Immature natural killer cell (primary cell): ENCODE measurements around the gene PSMD7. TPM values are rescaled to one million over a fixed set of nuclear protein-coding genes. Genes with fewer than 3 reads are reported as not detected.

Experiments used
- DNase-seq, 3 donors: peaks; one replicate each; pipeline ENCODE4 v3.0.0; 2022; ENCODE audit warnings: mixed read lengths in 1 of 3
- H3K27ac Mint-ChIP-seq, 6 donors: one replicate each; pipeline ENCODE4 v1.8.0; 2020; ENCODE audit warnings: mixed read lengths in 6 of 6, mild to moderate bottlenecking in 5 of 6, inconsistent platforms in 4 of 6, moderate library complexity in 3 of 6
- H3K27me3 Mint-ChIP-seq, 3 donors: one replicate each; pipeline ENCODE4 v1.8.0; 2020 to 2021; ENCODE audit warnings: low read depth in 3 of 3, mild to moderate bottlenecking in 3 of 3, mixed read lengths in 3 of 3, moderate library complexity in 3 of 3, inconsistent platforms in 1 of 3
- H3K36me3 Mint-ChIP-seq, 3 donors: one replicate each; pipeline ENCODE4 v1.8.0; 2020; ENCODE audit warnings: mixed read lengths in 3 of 3, inconsistent platforms in 2 of 3, mild to moderate bottlenecking in 2 of 3
- H3K4me1 Mint-ChIP-seq, 2 donors: one replicate each; pipeline ENCODE4 v1.8.0; 2020; ENCODE audit warnings: inconsistent platforms in 2 of 2, mild to moderate bottlenecking in 2 of 2, mixed read lengths in 2 of 2, moderate library complexity in 1 of 2
- H3K4me3 Mint-ChIP-seq, 5 donors: one replicate each; pipeline ENCODE4 v1.8.0; 2020; ENCODE audit warnings: mild to moderate bottlenecking in 5 of 5, mixed read lengths in 5 of 5, inconsistent platforms in 3 of 5, moderate library complexity in 3 of 5
- H3K9me3 Mint-ChIP-seq, 6 donors: one replicate each; pipeline ENCODE4 v1.8.0; 2020; ENCODE audit warnings: mild to moderate bottlenecking in 6 of 6, mixed read lengths in 6 of 6, inconsistent platforms in 4 of 6, moderate library complexity in 3 of 6
- polyA plus RNA-seq, 3 donors: library from polyadenylated mRNA; unstranded; fragments of 300-500 nt; fragmentation: Illumina TruSeq; gene quantifications; one replicate each; pipeline ENCODE4 v1.2.3, GENCODE V29; 2021

PSMD7 gene
- polyA plus RNA-seq, 3 donors from 2014 or later: 106 to 128 (median 124) TPM

DNA sequence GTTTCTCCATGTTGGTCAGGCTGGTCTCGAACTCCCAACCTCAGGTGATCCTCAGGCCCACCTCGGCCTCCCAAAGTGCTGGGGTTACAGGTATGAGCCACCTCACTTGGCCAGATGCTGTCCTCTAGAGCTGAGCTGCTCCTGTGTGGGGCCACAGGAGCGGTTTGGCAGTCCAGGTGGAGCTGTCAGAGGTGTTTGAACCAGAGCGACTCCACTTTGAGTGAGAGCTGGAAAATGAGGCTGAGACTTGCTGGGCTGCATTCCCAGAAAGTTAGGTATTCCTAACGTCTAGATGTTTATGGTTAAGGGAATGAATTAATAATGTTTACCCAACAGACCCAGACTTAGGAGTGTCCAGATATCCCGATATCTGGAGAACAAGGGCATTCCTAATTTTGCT is 16.8 kb upstream of the PSMD7 start:
- peaks cover 0 to 10% (median 6%) of the 10 kb centered on the region in 6 donors for H3K9me3 Mint-ChIP-seq
- no peaks in the 10 kb centered on the region for H3K4me1 Mint-ChIP-seq
- no peak overlapping the region for H3K27ac Mint-ChIP-seq
- no peak for DNase-seq
- no peak overlapping the region for H3K4me3 Mint-ChIP-seq
- peaks cover 5 to 7% (median 6%) of the 10 kb centered on the region in 3 donors for H3K36me3 Mint-ChIP-seq
- H3K27me3 Mint-ChIP-seq: peaks cover 2 to 6% (median 5%) of the 10 kb centered on the region in 3 donors

DNA sequence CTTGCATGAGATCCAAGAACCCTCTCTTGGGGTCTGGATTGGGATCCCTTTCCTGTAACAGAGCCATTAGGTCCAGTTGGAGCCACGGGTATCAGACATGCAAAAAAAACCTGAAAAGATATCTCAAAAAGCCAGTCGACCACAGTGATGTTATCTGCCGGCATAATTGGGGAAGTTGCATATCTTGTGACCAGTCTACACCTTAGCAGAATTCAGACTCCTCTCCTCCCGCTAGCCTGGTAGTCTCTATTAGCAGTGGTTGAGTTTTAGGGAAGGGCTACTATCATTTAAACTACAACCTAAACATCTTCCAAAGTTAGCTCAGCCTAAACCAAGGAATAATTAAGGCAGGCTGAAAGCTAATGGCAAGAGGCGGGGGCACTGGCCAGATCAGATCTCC is 16.2 kb upstream of the PSMD7 start:
- peaks cover 2 to 6% (median 5%) of the 10 kb centered on the region in 3 donors for H3K27me3 Mint-ChIP-seq
- H3K4me3 Mint-ChIP-seq: no peak overlapping the region
- peaks cover 0 to 10% (median 6%) of the 10 kb centered on the region in 6 donors for H3K9me3 Mint-ChIP-seq
- H3K27ac Mint-ChIP-seq: no peak overlapping the region
- H3K36me3 Mint-ChIP-seq: peaks cover 5 to 9% (median 6%) of the 10 kb centered on the region in 3 donors
- H3K4me1 Mint-ChIP-seq: no peaks in the 10 kb centered on the region
- DNase-seq: no peak

DNA sequence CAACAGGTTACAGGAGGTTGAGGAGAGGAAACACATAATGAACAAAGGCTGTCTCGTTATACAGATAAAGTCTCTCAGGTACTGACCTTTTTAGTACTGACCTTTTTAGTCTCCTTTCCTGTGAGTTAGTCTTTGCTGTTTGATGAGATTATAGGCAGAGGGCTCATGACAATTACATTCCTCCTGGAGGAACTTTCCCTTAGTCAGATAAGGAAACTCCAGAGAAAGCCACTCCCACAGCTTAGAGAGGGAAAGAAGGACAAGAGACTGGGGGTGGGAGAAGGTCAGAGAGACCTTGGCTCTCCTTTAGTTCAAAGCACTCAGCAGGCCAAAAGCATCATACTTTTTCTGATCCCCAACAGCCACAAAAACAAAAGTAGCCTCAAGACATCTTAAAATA is 15.3 kb upstream of the PSMD7 start:
- no peak for DNase-seq
- Mint-ChIP-seq H3K4me1 (no peaks in the 10 kb centered on the region), H3K4me3 (no peak overlapping the region), H3K27ac (no peak overlapping the region), H3K27me3 (peaks cover 2 to 5% (median 2%) of the 10 kb centered on the region in 3 donors), H3K36me3 (peaks cover 5 to 9% (median 6%) of the 10 kb centered on the region in 3 donors), H3K9me3 (peaks cover 0 to 10% (median 6%) of the 10 kb centered on the region in 6 donors)

DNA sequence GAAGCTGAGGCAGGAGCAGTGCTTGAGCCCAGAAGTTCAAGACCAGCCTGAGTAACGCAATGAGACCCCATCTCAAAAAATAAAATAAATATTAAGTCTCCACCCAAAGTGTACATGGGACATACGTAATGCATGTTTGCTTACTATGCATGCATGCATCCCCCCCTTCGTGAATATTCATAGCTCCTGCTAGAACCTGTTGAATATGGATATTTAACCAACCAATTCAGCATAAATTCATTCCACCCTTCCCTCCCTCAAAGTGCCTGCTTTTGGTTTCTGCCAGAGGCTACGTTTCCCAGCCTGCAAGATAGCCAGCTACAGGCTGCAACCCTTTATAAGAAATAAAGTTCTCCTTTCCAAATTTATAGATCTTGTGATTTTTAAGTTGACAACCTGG is 12.9 kb upstream of the PSMD7 start:
- Mint-ChIP-seq H3K27me3 (peaks cover 0 to 2% (median 2%) of the 10 kb centered on the region in 3 donors), H3K9me3 (peaks cover 0 to 9% (median 6%) of the 10 kb centered on the region in 6 donors), H3K4me3 (no peak overlapping the region), H3K36me3 (peaks cover 5 to 9% (median 6%) of the 10 kb centered on the region in 3 donors), H3K4me1 (no peaks in the 10 kb centered on the region), H3K27ac (no peak overlapping the region)
- no peak for DNase-seq

DNA sequence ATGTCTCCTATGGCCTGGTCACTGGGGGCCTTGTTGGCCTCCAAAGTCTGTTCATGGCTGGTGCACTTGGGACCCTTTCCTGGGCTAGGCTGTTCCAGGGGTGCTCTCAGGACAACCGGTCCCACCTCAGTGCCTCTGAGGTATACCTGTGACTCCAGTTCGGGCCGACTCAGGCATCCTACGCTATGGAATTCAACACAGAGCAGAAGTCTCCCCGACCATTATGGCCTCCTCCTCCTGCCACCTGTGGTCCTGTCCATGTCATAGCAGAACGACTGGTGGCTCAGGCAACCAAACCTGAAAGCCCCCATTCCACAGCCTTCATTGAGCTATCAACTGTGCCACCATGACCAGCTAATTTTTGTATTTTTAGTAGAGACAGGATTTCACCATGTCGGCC is 8.5 kb upstream of the PSMD7 start:
- Mint-ChIP-seq H3K27me3 (no peaks in the 10 kb centered on the region), H3K36me3 (peaks cover 0 to 3% (median 0%) of the 10 kb centered on the region in 3 donors), H3K27ac (no peak overlapping the region), H3K4me1 (no peaks in the 10 kb centered on the region), H3K9me3 (no peaks in the 10 kb centered on the region), H3K4me3 (no peak overlapping the region)
- DNase-seq: no peak

DNA sequence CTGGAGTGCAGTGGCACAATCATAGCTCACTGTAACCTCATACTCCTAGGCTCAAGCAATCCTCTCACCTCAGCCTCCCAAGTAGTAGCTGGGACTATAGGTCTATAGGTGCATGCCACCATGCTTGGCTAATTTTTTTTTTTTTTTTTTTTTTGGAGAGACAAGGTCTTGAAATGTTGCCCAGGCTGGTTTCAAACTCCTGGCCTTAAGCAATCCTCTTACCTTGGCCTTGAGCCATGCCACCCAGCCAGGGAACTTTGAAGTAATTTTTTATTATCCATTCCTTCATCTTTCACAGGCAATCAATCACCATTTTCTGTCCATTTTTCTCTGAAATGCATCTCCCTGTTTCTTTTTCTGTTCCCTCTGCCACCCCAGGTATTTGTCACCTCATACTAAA is 6.3 kb upstream of the PSMD7 start:
- Mint-ChIP-seq H3K27ac (no peak overlapping the region), H3K4me1 (peaks cover 2 to 8% of the 10 kb centered on the region in 2 donors), H3K27me3 (no peaks in the 10 kb centered on the region), H3K36me3 (no peaks in the 10 kb centered on the region), H3K4me3 (no peak overlapping the region), H3K9me3 (no peaks in the 10 kb centered on the region)
- no peak for DNase-seq

DNA sequence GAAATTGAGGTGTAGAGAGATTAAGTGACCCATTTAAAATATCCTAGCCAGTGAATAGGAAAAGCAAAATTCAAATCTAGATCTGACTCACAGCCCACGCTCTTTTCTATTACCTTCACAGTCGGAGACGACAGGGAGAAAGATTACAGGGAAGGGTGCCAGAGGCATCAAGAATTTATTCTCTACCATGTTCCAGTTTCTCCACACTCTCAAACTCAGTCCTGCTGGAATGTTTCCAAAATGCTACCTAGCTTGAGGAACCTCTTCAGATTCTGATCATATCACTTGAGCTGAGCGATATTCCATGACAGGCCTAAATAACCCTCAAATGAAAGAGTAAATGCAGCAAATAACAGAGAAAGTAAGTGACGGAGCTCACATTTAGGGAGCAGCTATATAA is 5.4 kb upstream of the PSMD7 start:
- Mint-ChIP-seq H3K4me3 (no peak overlapping the region), H3K36me3 (no peaks in the 10 kb centered on the region), H3K9me3 (no peaks in the 10 kb centered on the region), H3K27ac (no peak overlapping the region), H3K27me3 (peaks cover 0 to 2% (median 1%) of the 10 kb centered on the region in 3 donors), H3K4me1 (peaks cover 9 to 16% of the 10 kb centered on the region in 2 donors)
- no peak for DNase-seq

DNA sequence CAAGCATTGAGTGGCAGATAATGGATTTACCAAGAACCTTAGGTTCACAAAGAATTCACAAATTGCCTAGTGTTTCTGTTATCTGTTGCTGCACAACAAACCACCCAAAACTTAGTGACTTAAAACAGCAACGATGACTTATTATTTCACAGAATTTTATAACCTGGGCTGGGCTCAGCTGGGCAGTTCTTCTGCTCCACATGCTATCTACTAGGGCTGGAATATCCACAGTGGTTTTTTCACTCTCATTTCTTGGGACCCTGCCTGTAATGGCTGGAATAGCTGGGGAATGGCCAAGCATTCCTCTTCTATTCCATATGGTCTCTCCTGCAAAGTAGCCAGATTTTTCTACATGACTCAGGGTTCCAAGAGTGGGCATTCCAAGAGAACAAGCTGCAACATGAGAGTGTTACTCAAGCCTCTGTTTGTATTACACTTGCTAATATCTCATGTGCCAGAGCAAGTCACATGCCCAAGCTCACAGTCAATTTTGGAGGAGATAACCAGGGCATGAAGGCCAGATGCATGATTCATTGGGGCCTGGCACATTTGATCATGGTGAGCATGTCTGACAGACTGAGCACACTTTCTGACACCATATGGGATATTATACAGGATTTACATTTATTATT is 4.9 kb upstream of the PSMD7 start:
- Mint-ChIP-seq H3K27ac (no peak overlapping the region), H3K27me3 (peaks cover 2 to 7% (median 6%) of the 10 kb centered on the region in 3 donors), H3K4me1 (peaks cover 15 to 21% of the 10 kb centered on the region in 2 donors), H3K4me3 (no peak overlapping the region), H3K36me3 (no peaks in the 10 kb centered on the region), H3K9me3 (no peaks in the 10 kb centered on the region)
- DNase-seq: no peak

DNA sequence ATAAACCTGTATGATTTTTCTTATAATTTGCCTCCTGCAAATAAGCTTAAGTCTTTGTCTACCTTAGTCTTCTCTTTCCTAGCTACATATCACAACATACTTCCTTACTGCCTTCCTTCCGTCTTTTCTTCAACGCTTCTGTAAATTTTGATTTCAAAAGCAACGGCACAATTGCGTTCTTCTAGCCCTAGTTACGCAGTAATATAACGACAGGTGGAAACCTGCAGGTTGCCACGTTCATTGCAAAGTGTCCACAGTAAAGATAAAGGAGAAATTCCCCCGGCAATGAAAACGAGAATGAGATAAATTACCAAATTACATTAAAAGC is 546 bp upstream of the PSMD7 start:
- Mint-ChIP-seq H3K27me3 (peaks cover 4 to 11% (median 8%) of the 10 kb centered on the region in 3 donors), H3K27ac (peak overlapping the region; percentile 92 to 98 (median 96)), H3K4me3 (peak overlapping the region; percentile 91 to 95 (median 94)), H3K36me3 (peaks cover 0 to 10% (median 0%) of the 10 kb centered on the region in 3 donors), H3K9me3 (no peaks in the 10 kb centered on the region), H3K4me1 (peaks cover 40 to 48% of the 10 kb centered on the region in 2 donors)
- DNase-seq: no peak

DNA sequence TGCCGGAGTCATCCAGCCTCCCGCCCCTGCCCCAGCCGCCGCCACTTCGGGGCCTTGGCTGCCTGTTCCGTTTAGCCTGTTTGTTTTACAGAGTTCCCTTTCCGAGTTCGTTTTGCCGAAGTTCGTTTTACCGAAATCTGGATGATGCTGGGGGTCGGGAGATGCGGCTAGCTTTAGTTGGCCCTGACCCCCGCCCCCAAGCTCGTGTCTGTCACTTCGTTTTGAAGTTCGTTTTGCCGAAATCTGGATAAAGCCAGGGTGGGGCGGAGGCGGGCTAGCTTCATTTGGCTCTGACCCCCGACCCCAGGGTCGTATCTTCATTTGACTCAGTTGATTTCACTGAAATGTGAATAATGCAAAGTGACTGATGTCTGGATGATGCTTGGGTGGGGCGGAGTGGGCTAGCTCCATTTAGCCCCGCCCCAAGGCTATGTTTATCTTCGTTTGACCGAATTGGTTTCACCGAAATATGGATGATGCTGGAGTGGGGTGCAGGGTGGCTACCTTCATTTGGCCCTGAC is 591 bp downstream of the PSMD7 start:
- Mint-ChIP-seq H3K36me3 (peaks cover 0 to 18% (median 6%) of the 10 kb centered on the region in 3 donors), H3K9me3 (no peaks in the 10 kb centered on the region), H3K27ac (peak overlapping the region; percentile 92 to 98 (median 96)), H3K4me3 (peak overlapping the region; percentile 91 to 95 (median 94)), H3K27me3 (peaks cover 4 to 11% (median 8%) of the 10 kb centered on the region in 3 donors), H3K4me1 (peaks cover 40 to 54% of the 10 kb centered on the region in 2 donors)
- DNase-seq: peak in 2 of 3 donors; percentile 6 to 19

DNA sequence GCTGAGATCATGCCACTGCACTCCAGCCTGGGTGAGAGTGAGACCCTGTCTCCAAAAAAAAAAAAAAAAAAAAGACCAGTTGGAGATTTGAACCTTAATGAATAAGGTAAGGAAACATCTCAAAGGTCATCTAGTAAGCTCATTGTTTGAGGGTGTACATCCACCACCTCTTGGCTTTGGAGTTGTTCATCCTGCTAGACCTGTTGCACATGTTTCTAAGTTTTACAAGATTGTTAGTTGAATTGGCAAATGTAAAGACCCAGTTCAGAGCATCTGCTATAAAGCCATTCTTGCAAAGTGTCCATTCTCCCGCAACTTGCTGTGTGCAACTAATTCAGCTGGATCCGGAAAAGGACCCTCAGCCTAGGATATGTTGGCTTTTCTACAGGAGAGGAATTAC is 1.5 kb downstream of the PSMD7 start:
- H3K36me3 Mint-ChIP-seq: peaks cover 0 to 19% (median 6%) of the 10 kb centered on the region in 3 donors
- peak overlapping the region; percentile 52 to 95 (median 91) for H3K4me3 Mint-ChIP-seq
- peaks cover 40 to 54% of the 10 kb centered on the region in 2 donors for H3K4me1 Mint-ChIP-seq
- DNase-seq: no peak
- no peaks in the 10 kb centered on the region for H3K9me3 Mint-ChIP-seq
- H3K27me3 Mint-ChIP-seq: peaks cover 4 to 11% (median 8%) of the 10 kb centered on the region in 3 donors
- peak overlapping the region in 5 of 6 donors; percentile 39 to 94 (median 70) for H3K27ac Mint-ChIP-seq

DNA sequence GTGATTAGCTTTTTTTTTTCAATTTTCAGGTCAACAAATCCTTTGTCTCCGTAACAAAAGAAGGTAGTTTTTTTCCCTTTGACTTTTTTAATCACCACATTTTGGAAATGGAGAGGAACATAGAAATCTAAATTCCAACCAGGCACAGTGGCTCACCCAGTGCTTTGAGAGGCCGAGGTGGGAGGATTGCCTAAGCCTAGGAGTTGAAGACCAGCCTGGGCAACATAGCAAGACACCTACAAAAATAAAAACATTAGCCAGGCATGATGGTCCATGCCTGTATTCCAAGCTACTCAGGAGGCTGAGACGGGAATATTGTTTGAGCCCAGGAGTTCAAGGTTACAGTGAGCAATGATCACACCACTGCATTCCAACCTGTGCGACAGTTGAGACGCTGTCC is 5.7 kb downstream of the PSMD7 start:
- Mint-ChIP-seq H3K27ac (peak overlapping the region in 1 of 6 donors; percentile 20), H3K4me1 (peaks cover 22 to 33% of the 10 kb centered on the region in 2 donors)

DNA sequence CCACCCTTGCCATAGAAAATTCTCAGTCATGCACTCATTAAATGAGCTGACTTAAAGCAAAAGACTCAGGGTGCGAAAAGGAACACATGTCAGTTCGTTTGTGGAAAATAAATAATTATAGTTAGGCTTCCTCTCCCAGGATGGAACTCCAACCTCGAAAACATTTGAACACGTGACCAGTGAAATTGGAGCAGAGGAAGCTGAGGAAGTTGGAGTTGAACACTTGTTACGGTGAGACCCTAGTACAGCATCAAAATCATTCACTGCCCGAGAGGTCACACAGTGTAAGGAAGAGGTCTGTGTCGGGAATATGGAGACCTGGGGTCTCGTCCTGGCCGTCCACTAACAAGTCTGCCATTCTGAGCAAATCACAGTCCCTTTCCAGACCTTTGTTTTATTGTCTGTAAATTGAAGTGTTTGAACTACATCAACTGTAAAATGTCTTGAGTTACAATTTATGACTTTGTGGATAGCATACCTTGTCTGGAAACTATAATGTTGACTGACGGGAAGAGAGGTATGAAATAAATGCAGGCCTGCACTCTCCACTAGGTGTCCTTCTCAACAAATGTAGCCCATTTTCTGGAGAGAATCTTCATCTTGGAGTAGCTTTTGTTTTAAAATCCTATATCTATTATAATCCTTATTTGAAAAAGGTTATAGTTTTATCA is 7.7 kb downstream of the PSMD7 start:
- no peak overlapping the region for H3K4me3 Mint-ChIP-seq
- DNase-seq: no peak
- H3K9me3 Mint-ChIP-seq: no peaks in the 10 kb centered on the region
- H3K4me1 Mint-ChIP-seq: peaks cover 7 to 18% of the 10 kb centered on the region in 2 donors
- peaks cover 12 to 43% (median 13%) of the 10 kb centered on the region in 3 donors for H3K36me3 Mint-ChIP-seq
- no peaks in the 10 kb centered on the region for H3K27me3 Mint-ChIP-seq
- H3K27ac Mint-ChIP-seq: peak overlapping the region in 1 of 6 donors; percentile 26

More for the DNA sequence above, 5.7 kb downstream of the PSMD7 start:
- DNase-seq: no peak
- peaks cover 12 to 41% (median 13%) of the 10 kb centered on the region in 3 donors for H3K36me3 Mint-ChIP-seq
- no peaks in the 10 kb centered on the region for H3K9me3 Mint-ChIP-seq
- H3K27me3 Mint-ChIP-seq: no peaks in the 10 kb centered on the region
- H3K4me3 Mint-ChIP-seq: no peak overlapping the region

DNA sequence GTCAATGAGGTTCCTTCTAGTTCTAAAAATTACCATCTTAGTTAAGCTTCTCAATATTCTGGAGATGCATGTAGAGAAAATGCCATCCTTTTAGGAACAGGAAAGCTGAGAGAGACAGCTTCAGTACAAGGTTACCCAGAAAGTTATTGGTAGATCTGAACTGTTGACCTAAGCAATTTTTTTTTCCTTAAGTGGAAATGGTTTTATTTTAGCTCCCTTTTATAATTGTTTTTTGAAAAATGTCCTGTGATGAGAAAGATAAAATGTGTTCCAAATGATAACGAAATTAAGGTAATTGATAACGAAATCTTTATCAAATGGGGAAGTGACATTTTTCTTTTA is 8.2 kb downstream of the PSMD7 start:
- DNase-seq: no peak
- H3K4me1 Mint-ChIP-seq: peaks cover 3 to 13% of the 10 kb centered on the region in 2 donors
- no peaks in the 10 kb centered on the region for H3K9me3 Mint-ChIP-seq
- peaks cover 12 to 43% (median 13%) of the 10 kb centered on the region in 3 donors for H3K36me3 Mint-ChIP-seq
- H3K27ac Mint-ChIP-seq: no peak overlapping the region
- no peak overlapping the region for H3K4me3 Mint-ChIP-seq
- no peaks in the 10 kb centered on the region for H3K27me3 Mint-ChIP-seq
